ENCODE data around the gene HSPA12A. TPM values are rescaled to one million over a fixed set of nuclear protein-coding genes. Genes with fewer than 3 reads are reported as not detected.

The HSPA12A gene
- total RNA-seq, 2 experiments from 2014 or later = 0.49 TPM; not detected in 1

GRCh38 chr10:116656044-116656443, 86.3 kb downstream of the HSPA12A start:
- Mint-ChIP-seq H3K36me3 (ENCODE audit: low read depth) (no peaks in the 10 kb centered on the region), H3K27ac (no peak overlapping the region), H3K4me1 (ENCODE audit: low read depth) (no peaks in the 10 kb centered on the region), H3K4me3 (no peak overlapping the region), H3K9me3 (peaks cover 3% of the 10 kb centered on the region), H3K27me3 (peaks cover 60% of the 10 kb centered on the region)
- no peaks in the 10 kb centered on the region for H3K4me1 ChIP-seq (ENCODE audit: insufficient read depth, low read length)
- POLR2A ChIA-PET = no interaction called here
- DNase-seq (no peak), ATAC-seq (ENCODE audit: poor library complexity) (no peak)
- no peaks in the 10 kb centered on the region for H3K36me3 ChIP-seq (ENCODE audit: insufficient read depth, low read length)
- CTCF ChIA-PET = no interaction called here
- H3K4me3 ChIP-seq (ENCODE audit: low read length) = no peak overlapping the region
- TF ChIP-seq CTCF (IDR thresholded peaks at IDR 0.05) = no peak
- H3K27me3 ChIP-seq (ENCODE audit: control insufficient read depth in 1 of 2, insufficient read depth in 2 of 2, low read length in 2 of 2) = peaks cover 8 to 16% of the 10 kb centered on the region in 2 experiments
- intact Hi-C loops (cut with DNase I, micrococcal nuclease) = no loop called here
- H3K9me3 ChIP-seq (ENCODE audit: control insufficient read depth in 1 of 2, insufficient read depth in 1 of 2, low read length in 2 of 2) = no peaks in the 10 kb centered on the region
- H3K27ac ChIP-seq (ENCODE audit: low read depth in 1 of 2, low read length in 2 of 2) = no peak overlapping the region

- H3K9me3 ChIP-seq (ENCODE audit: control insufficient read depth in 1 of 2, insufficient read depth in 1 of 2, low read length in 2 of 2) = no peaks in the 10 kb centered on the region
- no peak for TF ChIP-seq CTCF (IDR thresholded peaks at IDR 0.05)
- intact Hi-C loops (cut with DNase I, micrococcal nuclease) = no loop called here
- peaks cover 3% of the 10 kb centered on the region for H3K9me3 Mint-ChIP-seq
- ChIA-PET CTCF (no interaction called here), POLR2A (no interaction called here)
- H3K4me3 Mint-ChIP-seq = no peak overlapping the region
- H3K4me1 Mint-ChIP-seq (ENCODE audit: low read depth) = no peaks in the 10 kb centered on the region
- DNase-seq (no peak), ATAC-seq (ENCODE audit: poor library complexity) (no peak)
- H3K36me3 Mint-ChIP-seq (ENCODE audit: low read depth) = no peaks in the 10 kb centered on the region
- H3K27ac ChIP-seq (ENCODE audit: low read depth in 1 of 2, low read length in 2 of 2) = no peak overlapping the region
- H3K4me3 ChIP-seq (ENCODE audit: low read length) = no peak overlapping the region
- no peaks in the 10 kb centered on the region for H3K4me1 ChIP-seq (ENCODE audit: insufficient read depth, low read length)
- peaks cover 57% of the 10 kb centered on the region for H3K27me3 Mint-ChIP-seq
- no peak overlapping the region for H3K27ac Mint-ChIP-seq
- H3K27me3 ChIP-seq (ENCODE audit: control insufficient read depth in 1 of 2, insufficient read depth in 2 of 2, low read length in 2 of 2) = peaks cover 8 to 16% of the 10 kb centered on the region in 2 experiments
- H3K36me3 ChIP-seq (ENCODE audit: insufficient read depth, low read length) = no peaks in the 10 kb centered on the region
Measured at GRCh38 chr10:116655568-116655967, 86.8 kb downstream of the HSPA12A start.

- Mint-ChIP-seq H3K9me3 (peaks cover 6% of the 10 kb centered on the region), H3K36me3 (ENCODE audit: low read depth) (no peaks in the 10 kb centered on the region), H3K4me1 (ENCODE audit: low read depth) (no peaks in the 10 kb centered on the region), H3K27ac (no peak overlapping the region), H3K4me3 (no peak overlapping the region), H3K27me3 (peaks cover 55% of the 10 kb centered on the region)
- Histone ChIP-seq H3K27ac (ENCODE audit: low read depth in 1 of 2, low read length in 2 of 2) (no peak overlapping the region), H3K4me3 (ENCODE audit: low read length) (no peak overlapping the region), H3K9me3 (ENCODE audit: control insufficient read depth in 1 of 2, insufficient read depth in 1 of 2, low read length in 2 of 2) (peaks cover 0 to 4% of the 10 kb centered on the region in 2 experiments), H3K36me3 (ENCODE audit: insufficient read depth, low read length) (no peaks in the 10 kb centered on the region), H3K4me1 (ENCODE audit: insufficient read depth, low read length) (no peaks in the 10 kb centered on the region), H3K27me3 (ENCODE audit: control insufficient read depth in 1 of 2, insufficient read depth in 2 of 2, low read length in 2 of 2) (peaks cover 8 to 16% of the 10 kb centered on the region in 2 experiments)
- intact Hi-C loops (cut with DNase I, micrococcal nuclease) = no loop called here
- TF ChIP-seq CTCF (IDR thresholded peaks at IDR 0.05) = no peak
- CTCF ChIA-PET = no interaction called here
- peak in 1 of 14 experiments; percentile 3 for DNase-seq
- no peak for ATAC-seq (ENCODE audit: poor library complexity)
- POLR2A ChIA-PET = no interaction called here
Measured at GRCh38 chr10:116654816-116655215, 87.5 kb downstream of the HSPA12A start.

Data from CD4-positive, alpha-beta T cell (primary cell).